Measurements from ENCODE around the gene RPS6KB1.
"Not testable (repeated sequence)": the region's sequence is repeated elsewhere in the genome, so short reads cannot be mapped to it uniquely, and the experiment has no call there.

RPS6KB1 gene

GRCh38 chr17:59869941-59870218, 23.0 kb upstream of the RPS6KB1 start:
- H3K4me3 Mint-ChIP-seq: no peak overlapping the region

DNA sequence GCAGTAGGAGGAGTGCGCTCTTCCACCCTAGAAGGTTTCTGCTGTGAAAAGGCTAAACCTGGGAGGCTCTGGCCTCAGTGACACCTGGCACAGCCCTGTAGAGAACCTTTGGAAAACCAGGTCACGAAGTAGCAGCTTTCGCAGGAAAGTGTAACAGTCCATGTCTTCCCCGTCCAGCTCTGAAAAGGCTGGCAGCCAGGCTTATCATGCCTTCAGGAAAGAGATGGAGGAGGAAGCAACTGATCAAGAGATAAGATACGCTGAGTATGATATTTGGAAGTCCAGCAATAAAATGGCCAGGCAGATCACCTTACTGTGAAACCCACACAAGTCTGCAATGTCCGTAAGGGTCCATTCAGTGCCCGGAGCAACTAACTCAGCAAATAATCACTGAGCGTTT, 22.4 kb upstream of the RPS6KB1 start:
- Mint-ChIP-seq H3K36me3 (ENCODE audit: low read depth) (peaks cover 17% of the 10 kb centered on the region), H3K4me1 (peaks cover 4% of the 10 kb centered on the region), H3K27ac (no peak overlapping the region), H3K4me3 (no peak overlapping the region), H3K9me3 (no peaks in the 10 kb centered on the region), H3K27me3 (ENCODE audit: low read depth) (no peaks in the 10 kb centered on the region)
- TF ChIP-seq, protein P1, sequence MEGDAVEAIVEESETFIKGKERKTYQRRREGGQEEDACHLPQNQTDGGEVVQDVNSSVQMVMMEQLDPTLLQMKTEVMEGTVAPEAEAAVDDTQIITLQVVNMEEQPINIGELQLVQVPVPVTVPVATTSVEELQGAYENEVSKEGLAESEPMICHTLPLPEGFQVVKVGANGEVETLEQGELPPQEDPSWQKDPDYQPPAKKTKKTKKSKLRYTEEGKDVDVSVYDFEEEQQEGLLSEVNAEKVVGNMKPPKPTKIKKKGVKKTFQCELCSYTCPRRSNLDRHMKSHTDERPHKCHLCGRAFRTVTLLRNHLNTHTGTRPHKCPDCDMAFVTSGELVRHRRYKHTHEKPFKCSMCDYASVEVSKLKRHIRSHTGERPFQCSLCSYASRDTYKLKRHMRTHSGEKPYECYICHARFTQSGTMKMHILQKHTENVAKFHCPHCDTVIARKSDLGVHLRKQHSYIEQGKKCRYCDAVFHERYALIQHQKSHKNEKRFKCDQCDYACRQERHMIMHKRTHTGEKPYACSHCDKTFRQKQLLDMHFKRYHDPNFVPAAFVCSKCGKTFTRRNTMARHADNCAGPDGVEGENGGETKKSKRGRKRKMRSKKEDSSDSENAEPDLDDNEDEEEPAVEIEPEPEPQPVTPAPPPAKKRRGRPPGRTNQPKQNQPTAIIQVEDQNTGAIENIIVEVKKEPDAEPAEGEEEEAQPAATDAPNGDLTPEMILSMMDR (IDR thresholded peaks at IDR 0.05; ENCODE audit: unreplicated experiment in 3 of 3): no peak

More at GRCh38 chr17:59869941-59870218, 23.0 kb upstream of the RPS6KB1 start:
- TF ChIP-seq, protein P1 (IDR thresholded peaks at IDR 0.05; ENCODE audit: unreplicated experiment in 3 of 3): no peak
- peaks cover 4% of the 10 kb centered on the region for H3K4me1 Mint-ChIP-seq
- no peaks in the 10 kb centered on the region for H3K27me3 Mint-ChIP-seq (ENCODE audit: low read depth)
- no peak overlapping the region for H3K27ac Mint-ChIP-seq
- H3K9me3 Mint-ChIP-seq: no peaks in the 10 kb centered on the region
- H3K36me3 Mint-ChIP-seq (ENCODE audit: low read depth): peaks cover 21% of the 10 kb centered on the region

DNA sequence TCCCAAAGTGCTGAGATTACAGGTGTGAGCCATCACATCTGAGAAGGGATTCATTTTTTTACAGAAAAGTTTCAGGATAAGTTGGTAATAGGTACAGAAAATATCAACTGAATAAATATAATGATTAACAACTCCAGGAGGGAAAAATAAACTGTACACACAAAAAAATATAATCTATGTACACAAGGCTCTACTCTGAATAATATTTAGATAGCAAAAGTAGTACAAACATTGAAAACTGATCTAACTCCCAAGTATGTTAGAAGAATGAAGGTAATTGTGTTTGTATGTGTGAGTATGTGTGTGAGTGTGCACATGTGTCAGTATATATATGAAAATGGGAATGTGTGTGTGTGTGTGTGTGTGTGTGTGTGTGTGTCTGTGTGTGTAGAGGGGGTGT, 20.6 kb upstream of the RPS6KB1 start:
- TF ChIP-seq, protein P1 (IDR thresholded peaks at IDR 0.05; ENCODE audit: unreplicated experiment in 3 of 3): no peak
- H3K36me3 Mint-ChIP-seq (ENCODE audit: low read depth): peaks cover 26% of the 10 kb centered on the region
- no peak overlapping the region for H3K4me3 Mint-ChIP-seq
- H3K27ac Mint-ChIP-seq: peak overlapping the region in 1 of 3 experiments; percentile 5
- peaks cover 4% of the 10 kb centered on the region for H3K4me1 Mint-ChIP-seq
- H3K9me3 Mint-ChIP-seq: no peaks in the 10 kb centered on the region
- no peaks in the 10 kb centered on the region for H3K27me3 Mint-ChIP-seq (ENCODE audit: low read depth)

DNA sequence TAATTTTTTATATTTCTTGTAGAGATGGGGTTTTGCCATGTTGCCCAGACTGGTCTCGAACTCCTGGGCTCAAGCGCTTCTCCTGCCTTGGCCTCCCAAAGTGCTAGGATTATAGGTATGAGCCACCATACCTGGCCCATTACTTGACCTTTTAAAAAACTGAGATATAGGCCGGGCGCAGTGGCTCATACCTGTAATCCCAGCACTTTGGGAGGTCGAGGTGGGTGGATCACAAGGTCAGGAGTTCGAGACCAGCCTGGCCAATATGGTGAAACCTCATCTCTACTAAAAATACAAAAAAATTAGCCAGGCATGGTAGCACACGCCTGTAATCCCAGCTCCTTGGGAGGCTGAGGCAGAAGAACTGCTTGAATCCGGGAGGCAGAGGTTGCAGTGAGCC, 19.5 kb upstream of the RPS6KB1 start:
- not testable (repeated sequence) for H3K27ac Mint-ChIP-seq; H3K27me3 Mint-ChIP-seq (ENCODE audit: low read depth); H3K4me3 Mint-ChIP-seq; H3K9me3 Mint-ChIP-seq; H3K4me1 Mint-ChIP-seq
- H3K36me3 Mint-ChIP-seq (ENCODE audit: low read depth): peaks cover 32% of the 10 kb centered on the region

DNA sequence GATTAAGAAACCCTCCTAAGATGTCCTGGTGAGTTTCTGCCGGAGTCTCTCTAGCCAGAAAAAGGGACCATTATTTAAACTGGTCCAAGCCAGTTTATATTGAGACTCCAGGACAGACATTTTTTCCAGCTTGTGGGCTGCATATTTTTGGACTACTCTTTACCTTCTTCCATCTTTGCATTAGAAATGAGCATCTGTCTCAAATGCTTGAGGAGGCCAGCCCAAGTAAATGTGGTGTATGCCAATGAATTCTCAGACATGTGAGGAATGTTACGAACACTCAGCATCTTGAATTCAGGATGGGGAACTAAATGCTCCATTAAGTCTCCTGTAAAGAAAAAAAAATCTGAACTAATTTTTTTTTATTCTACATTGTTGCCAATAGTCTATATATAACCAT, 18.5 kb upstream of the RPS6KB1 start:
- Mint-ChIP-seq H3K36me3 (ENCODE audit: low read depth) (peaks cover 32% of the 10 kb centered on the region), H3K27me3 (ENCODE audit: low read depth) (no peaks in the 10 kb centered on the region), H3K4me3 (no peak overlapping the region), H3K27ac (no peak overlapping the region), H3K4me1 (peaks cover 4% of the 10 kb centered on the region), H3K9me3 (no peaks in the 10 kb centered on the region)
- TF ChIP-seq, protein P1 (IDR thresholded peaks at IDR 0.05; ENCODE audit: unreplicated experiment in 3 of 3): no peak

DNA sequence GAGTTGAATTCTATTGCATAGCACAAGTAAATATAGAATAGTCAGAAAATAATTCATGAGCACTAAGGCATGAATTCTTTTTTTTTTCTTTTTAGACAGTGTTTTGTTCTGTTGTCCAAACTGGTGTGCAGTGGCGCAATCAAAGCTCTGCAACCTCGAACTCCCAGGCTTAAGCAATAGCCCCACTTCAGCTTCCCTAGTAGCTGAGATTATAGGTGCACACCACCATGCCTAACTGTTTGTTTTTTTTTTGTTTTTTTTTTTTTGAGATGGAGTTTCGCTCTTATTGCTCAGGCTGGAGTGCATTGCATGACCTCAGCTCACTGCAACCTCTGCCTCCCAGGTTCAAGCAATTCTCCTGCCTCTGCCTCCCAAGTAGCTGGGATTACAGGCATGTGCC, 16.8 kb upstream of the RPS6KB1 start:
- H3K27ac Mint-ChIP-seq: no peak overlapping the region
- no peaks in the 10 kb centered on the region for H3K9me3 Mint-ChIP-seq
- H3K27me3 Mint-ChIP-seq (ENCODE audit: low read depth): no peaks in the 10 kb centered on the region
- H3K36me3 Mint-ChIP-seq (ENCODE audit: low read depth): peaks cover 38% of the 10 kb centered on the region
- TF ChIP-seq, protein P1 (IDR thresholded peaks at IDR 0.05; ENCODE audit: unreplicated experiment in 3 of 3): no peak
- H3K4me3 Mint-ChIP-seq: no peak overlapping the region
- peaks cover 4% of the 10 kb centered on the region for H3K4me1 Mint-ChIP-seq

DNA sequence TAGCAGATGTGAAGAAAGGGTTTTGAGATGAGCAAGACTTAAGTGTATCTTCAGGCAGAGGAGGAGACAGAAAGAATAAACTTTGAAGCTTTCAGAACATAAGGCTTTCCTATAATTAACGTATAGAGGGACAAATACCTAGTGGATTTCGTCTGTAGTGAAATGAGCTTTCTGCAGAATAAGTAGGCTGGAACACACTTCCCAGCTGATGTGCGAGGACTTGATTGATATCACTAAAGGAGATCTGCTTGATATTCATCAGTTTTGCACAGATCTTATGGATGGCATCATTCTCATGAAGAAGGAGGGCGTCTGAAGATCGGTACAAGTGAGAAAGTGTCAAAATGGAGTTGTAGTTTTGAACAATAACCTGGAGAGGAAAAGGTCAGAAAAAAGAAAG, 15.0 kb upstream of the RPS6KB1 start:
- TF ChIP-seq, protein P1 (IDR thresholded peaks at IDR 0.05; ENCODE audit: unreplicated experiment in 3 of 3): no peak
- peaks cover 4% of the 10 kb centered on the region for H3K4me1 Mint-ChIP-seq
- H3K27me3 Mint-ChIP-seq (ENCODE audit: low read depth): no peaks in the 10 kb centered on the region
- H3K9me3 Mint-ChIP-seq: no peaks in the 10 kb centered on the region
- peaks cover 30% of the 10 kb centered on the region for H3K36me3 Mint-ChIP-seq (ENCODE audit: low read depth)
- no peak overlapping the region for H3K27ac Mint-ChIP-seq
- H3K4me3 Mint-ChIP-seq: no peak overlapping the region

Measured in nephron (organoid).